ENCODE measurements around the gene RASA3. TPM values are rescaled to one million over a fixed set of nuclear protein-coding genes. Genes with fewer than 3 reads are reported as not detected.

RASA3 gene
- total RNA-seq, 3 donors from 2014 or later = 7.9 to 19.0 (median 8.4) TPM

GRCh38 chr13:113974304-113975281 is 157.8 kb downstream of the RASA3 start:
- Histone ChIP-seq H3K36me3 (ENCODE audit: low read depth) (no peaks in the 10 kb centered on the region), H3K4me3 (no peak overlapping the region), H3K4me1 (ENCODE audit: low read depth) (peaks cover 19% of the 10 kb centered on the region), H3K9me3 (no peaks in the 10 kb centered on the region)
- ATAC-seq = no peak
- no peak for TF ChIP-seq CTCF (IDR thresholded peaks at IDR 0.05)
- peak in 2 of 3 donors; percentile 25 to 43 for DNase-seq
- intact Hi-C loops (cut with DNase I, micrococcal nuclease) = no loop called here

GRCh38 chr13:113973218-113974164 is 158.9 kb downstream of the RASA3 start, which contains the start of gene C13orf46:
Gene C13orf46 (minus strand): TSS chr13:113974076. CDS start chr13:113973997, 79 bp downstream.
- DNase-seq (peak in 2 of 3 donors; percentile 21 to 39), ATAC-seq (no peak)
- Histone ChIP-seq H3K36me3 (ENCODE audit: low read depth) (no peaks in the 10 kb centered on the region), H3K4me3 (no peak within 1 kb of the TSS), H3K4me1 (ENCODE audit: low read depth) (peaks cover 22% of the 10 kb centered on the region), H3K9me3 (no peaks in the 10 kb centered on the region)
- no peak for TF ChIP-seq CTCF (IDR thresholded peaks at IDR 0.05)
- intact Hi-C loops (cut with DNase I, micrococcal nuclease) = no loop called here

GRCh38 chr13:113972451-113973217 is 159.8 kb downstream of the RASA3 start:
- Histone ChIP-seq H3K4me3 (no peak overlapping the region), H3K36me3 (ENCODE audit: low read depth) (no peaks in the 10 kb centered on the region), H3K9me3 (no peaks in the 10 kb centered on the region), H3K4me1 (ENCODE audit: low read depth) (peaks cover 22% of the 10 kb centered on the region)
- ATAC-seq = no peak
- intact Hi-C loops (cut with DNase I, micrococcal nuclease) = no loop called here
- DNase-seq = peak in 2 of 3 donors; percentile 24 to 43
- TF ChIP-seq CTCF (IDR thresholded peaks at IDR 0.05) = no peak

- Histone ChIP-seq H3K36me3 (ENCODE audit: low read depth) (no peaks in the 10 kb centered on the region), H3K9me3 (no peaks in the 10 kb centered on the region), H3K4me1 (ENCODE audit: low read depth) (peaks cover 22% of the 10 kb centered on the region), H3K4me3 (no peak overlapping the region)
- TF ChIP-seq CTCF (IDR thresholded peaks at IDR 0.05) = no peak
- peak in 2 of 3 donors; percentile 25 to 50 for DNase-seq
- intact Hi-C loops (cut with DNase I, micrococcal nuclease) = no loop called here
- no peak for ATAC-seq
These were observed 160.8 kb downstream of the RASA3 start for GRCh38 chr13:113971471-113972231.

All from mucosa of descending colon (tissue), 3 donors.